Mesendoderm (in vitro differentiated cells): ENCODE measurements around the gene ASCL1.
A peak's percentile ranks its signal among the peaks of the same experiment; 100 is the strongest.

Experiments used
- DNase-seq: peaks from one replicate; pipeline ENCODE4 v3.0.0; 2013
- H2AK5ac ChIP-seq: 2 replicates; pipeline ENCODE4 v1.6.1; 2013; ENCODE audit warnings: low read length, inconsistent platforms
- H2BK120ac ChIP-seq: 2 replicates; pipeline ENCODE4 v1.6.1; 2013; ENCODE audit warnings: low read depth, mild to moderate bottlenecking, low read length, moderate library complexity, mixed read lengths
- H2BK15ac ChIP-seq: replicated peaks from 2 replicates; pipeline ENCODE4 v1.6.1; 2013; ENCODE audit warnings: low read depth, mild to moderate bottlenecking, moderate library complexity
- H2BK5ac ChIP-seq: 2 replicates; pipeline ENCODE4 v1.6.1; 2013; ENCODE audit warnings: low read length, inconsistent platforms
- H3K18ac ChIP-seq: 2 replicates; pipeline ENCODE4 v1.6.1; 2013; ENCODE audit warnings: mild to moderate bottlenecking, low read length, mixed read lengths
- H3K23ac ChIP-seq: one replicate; pipeline ENCODE4 v1.6.1; 2013; ENCODE audit warnings: low read length
- H3K27ac ChIP-seq: 2 replicates; pipeline ENCODE4 v1.5.1; 2013; ENCODE audit warnings: low read depth, mild to moderate bottlenecking, inconsistent platforms, low read length, moderate library complexity
- H3K27me3 ChIP-seq: 2 replicates; pipeline ENCODE4 v1.6.1; 2013; ENCODE audit warnings: low read length, control low read depth, mild to moderate bottlenecking, inconsistent platforms; ENCODE audit not compliant: insufficient read depth, poor library complexity
- H3K36me3 ChIP-seq: 2 replicates; pipeline ENCODE4 v1.6.1; 2013; ENCODE audit warnings: low read length, inconsistent platforms; ENCODE audit not compliant: control insufficient read depth, insufficient read depth
- H3K4ac ChIP-seq: one replicate; pipeline ENCODE4 v1.6.1; 2013; ENCODE audit warnings: low read depth, mild to moderate bottlenecking, low read length, moderate library complexity
- H3K4me1 ChIP-seq: 2 replicates; pipeline ENCODE4 v1.6.1; 2013; ENCODE audit warnings: low read depth, low read length, inconsistent platforms; ENCODE audit not compliant: control insufficient read depth
- H3K4me2 ChIP-seq: 2 replicates; pipeline ENCODE4 v1.6.1; 2013; ENCODE audit warnings: low read length
- H3K4me3 ChIP-seq: 2 replicates; pipeline ENCODE4 v1.5.1; 2013; ENCODE audit warnings: mild to moderate bottlenecking, low read length
- H3K56ac ChIP-seq: one replicate; pipeline ENCODE4 v1.6.1; 2013; ENCODE audit warnings: low read length
- H3K79me1 ChIP-seq: 2 replicates; pipeline ENCODE4 v1.6.1; 2013; ENCODE audit warnings: low read length, inconsistent platforms
- H3K79me2 ChIP-seq: 2 replicates; pipeline ENCODE4 v1.6.1; 2013; ENCODE audit warnings: mild to moderate bottlenecking, low read length; ENCODE audit not compliant: control insufficient read depth, insufficient read depth
- H3K9ac ChIP-seq: 2 replicates; pipeline ENCODE4 v1.6.1; 2013; ENCODE audit warnings: low read length, inconsistent platforms
- H4K5ac ChIP-seq: one replicate; pipeline ENCODE4 v1.6.1; 2013; ENCODE audit warnings: low read length
- H4K8ac ChIP-seq: one replicate; pipeline ENCODE4 v1.6.1; 2013; ENCODE audit warnings: low read depth, mild to moderate bottlenecking, control low read depth, low read length, moderate library complexity
- WGBS: extraction: QIAGEN DNeasy Blood & Tissue Kit; methylation state at CpG from one replicate; pipeline ENCODE4 v1.1.7; 2013; ENCODE audit warnings: low lambda C conversion rate, missing lambda C conversion rate; ENCODE audit not compliant: insufficient coverage; ENCODE audit errors: extremely low coverage; 5-methylcytosine and 5-hydroxymethylcytosine counted together

ASCL1 gene

DNA sequence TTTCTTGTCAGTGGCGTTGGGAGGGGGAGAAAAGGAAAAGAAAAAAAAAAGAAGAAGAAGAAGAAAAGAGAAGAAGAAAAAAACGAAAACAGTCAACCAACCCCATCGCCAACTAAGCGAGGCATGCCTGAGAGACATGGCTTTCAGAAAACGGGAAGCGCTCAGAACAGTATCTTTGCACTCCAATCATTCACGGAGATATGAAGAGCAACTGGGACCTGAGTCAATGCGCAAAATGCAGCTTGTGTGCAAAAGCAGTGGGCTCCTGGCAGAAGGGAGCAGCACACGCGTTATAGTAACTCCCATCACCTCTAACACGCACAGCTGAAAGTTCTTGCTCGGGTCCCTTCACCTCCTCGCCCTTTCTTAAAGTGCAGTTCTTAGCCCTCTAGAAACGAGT lies 1.9 kb downstream of the ASCL1 start:
- Histone ChIP-seq H3K79me2 (no peaks in the 10 kb centered on the region), H2AK5ac (no peak overlapping the region), H3K4ac (no peak overlapping the region), H3K4me1 (peaks cover 4% of the 10 kb centered on the region), H2BK5ac (no peak overlapping the region), H3K4me2 (no peak overlapping the region), H2BK120ac (no peak overlapping the region), H3K56ac (no peak overlapping the region), H3K27me3 (peaks cover 83% of the 10 kb centered on the region), H4K8ac (no peak overlapping the region), H2BK15ac (no peak overlapping the region), H3K4me3 (no peak overlapping the region), H3K27ac (no peak overlapping the region), H3K79me1 (no peaks in the 10 kb centered on the region), H3K23ac (no peak overlapping the region), H4K5ac (no peak overlapping the region), H3K9ac (no peak overlapping the region), H3K18ac (no peak overlapping the region), H3K36me3 (no peaks in the 10 kb centered on the region)
- no CpG with 5 or more reads among the region's 14 CpGs for WGBS
- DNase-seq: no peak

DNA sequence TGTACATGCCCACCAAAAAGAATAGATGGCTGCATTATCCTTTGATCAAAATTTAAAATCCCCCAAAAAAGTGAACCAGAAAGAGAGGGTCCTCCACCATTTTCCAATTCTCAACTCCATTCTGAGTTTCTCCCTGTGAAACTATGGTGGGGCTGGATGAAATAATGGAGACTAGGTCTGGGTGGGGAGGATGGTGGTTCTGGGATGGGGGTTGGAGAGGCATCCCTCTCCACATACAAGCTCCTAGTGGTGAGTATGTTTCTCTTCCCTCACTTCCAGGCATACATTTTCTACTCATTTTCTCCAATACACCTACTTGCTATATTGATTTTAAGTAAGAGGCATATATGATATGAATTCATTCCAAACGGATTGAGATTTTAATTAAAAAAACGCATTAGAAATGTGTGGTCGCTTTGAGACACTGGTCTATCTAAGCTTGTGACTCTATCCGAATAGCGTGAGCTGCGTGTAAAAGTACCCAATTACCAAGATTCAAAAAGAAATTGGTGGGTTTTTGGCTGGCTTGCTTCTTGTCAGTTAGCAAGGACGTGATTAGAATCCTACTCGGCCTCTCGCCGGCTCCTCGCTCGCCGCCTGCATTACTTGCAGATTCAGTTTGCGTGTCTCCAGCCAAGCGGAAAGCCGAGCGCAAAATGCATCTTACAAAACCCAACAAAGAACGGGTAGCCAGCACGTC lies 3.4 kb downstream of the ASCL1 start:
- Histone ChIP-seq H3K4me3 (no peak overlapping the region), H3K9ac (no peak overlapping the region), H2BK5ac (no peak overlapping the region), H3K23ac (no peak overlapping the region), H2AK5ac (no peak overlapping the region), H3K79me1 (no peaks in the 10 kb centered on the region), H4K8ac (no peak overlapping the region), H3K79me2 (no peaks in the 10 kb centered on the region), H3K18ac (no peak overlapping the region), H3K4me2 (no peak overlapping the region), H3K4ac (no peak overlapping the region), H3K27ac (no peak overlapping the region), H3K56ac (no peak overlapping the region), H3K4me1 (peaks cover 4% of the 10 kb centered on the region), H2BK120ac (no peak overlapping the region), H2BK15ac (no peak overlapping the region), H3K27me3 (peaks cover 80% of the 10 kb centered on the region), H3K36me3 (no peaks in the 10 kb centered on the region), H4K5ac (no peak overlapping the region)
- no peak for DNase-seq
- no CpG with 5 or more reads among the region's 19 CpGs for WGBS

DNA sequence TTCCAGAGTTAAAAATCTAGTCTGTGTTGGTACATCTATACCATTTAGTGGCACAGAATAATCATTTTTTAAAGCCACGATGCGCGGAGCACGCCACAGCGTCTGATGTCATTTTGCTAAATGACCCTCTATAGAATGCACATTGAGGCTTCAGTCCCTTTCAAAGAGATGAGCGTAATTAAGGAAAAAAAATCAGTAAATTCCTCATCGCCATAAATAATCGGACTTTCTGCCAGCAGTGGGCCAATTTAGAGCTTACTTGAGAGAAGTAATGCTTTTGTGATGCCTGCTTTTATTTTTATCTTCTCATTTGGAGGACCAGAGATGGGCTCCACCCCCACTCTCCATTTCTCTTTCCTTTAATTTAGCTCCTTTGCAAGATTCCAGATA lies 4.0 kb downstream of the ASCL1 start:
- H2BK5ac ChIP-seq: no peak overlapping the region
- H3K79me1 ChIP-seq: no peaks in the 10 kb centered on the region
- H3K56ac ChIP-seq: no peak overlapping the region
- no peak overlapping the region for H3K23ac ChIP-seq
- H2BK120ac ChIP-seq: no peak overlapping the region
- H3K9ac ChIP-seq: no peak overlapping the region
- H3K27me3 ChIP-seq: peaks cover 80% of the 10 kb centered on the region
- no CpG with 5 or more reads among the region's 8 CpGs for WGBS
- no peak overlapping the region for H3K18ac ChIP-seq
- no peak for DNase-seq
- no peak overlapping the region for H3K4ac ChIP-seq
- no peak overlapping the region for H4K5ac ChIP-seq
- H2AK5ac ChIP-seq: no peak overlapping the region
- H3K79me2 ChIP-seq: no peaks in the 10 kb centered on the region
- no peaks in the 10 kb centered on the region for H3K36me3 ChIP-seq
- no peak overlapping the region for H2BK15ac ChIP-seq
- no peak overlapping the region for H4K8ac ChIP-seq
- no peak overlapping the region for H3K4me3 ChIP-seq
- peaks cover 4% of the 10 kb centered on the region for H3K4me1 ChIP-seq
- no peak overlapping the region for H3K27ac ChIP-seq
- H3K4me2 ChIP-seq: no peak overlapping the region

DNA sequence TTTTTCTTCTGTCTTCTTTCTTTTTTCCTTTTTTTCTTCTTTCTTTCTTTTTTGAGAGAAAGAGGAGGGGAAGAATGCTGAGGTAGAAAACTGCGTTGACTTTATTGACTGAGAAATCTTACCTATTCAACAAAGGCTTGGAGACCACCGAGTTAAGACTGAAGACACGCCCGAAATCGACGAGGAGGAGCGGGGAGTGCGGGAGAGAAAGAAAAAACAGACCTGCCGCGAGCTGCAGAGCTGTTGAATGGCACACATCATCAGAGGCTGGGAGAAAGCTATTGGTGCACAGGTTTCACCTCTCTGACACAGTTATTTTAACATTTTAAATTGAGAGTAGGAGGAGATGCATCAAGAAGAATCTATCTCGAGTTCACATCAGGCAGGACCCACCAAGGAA lies 5.1 kb downstream of the ASCL1 start:
- H3K36me3 ChIP-seq: no peaks in the 10 kb centered on the region
- peaks cover 81% of the 10 kb centered on the region for H3K27me3 ChIP-seq
- H3K23ac ChIP-seq: no peak overlapping the region
- no peaks in the 10 kb centered on the region for H3K79me2 ChIP-seq
- H4K5ac ChIP-seq: no peak overlapping the region
- H3K27ac ChIP-seq: no peak overlapping the region
- WGBS: no CpG with 5 or more reads among the region's 11 CpGs
- no peak overlapping the region for H3K4me2 ChIP-seq
- no peak overlapping the region for H3K4me3 ChIP-seq
- no peak overlapping the region for H2BK15ac ChIP-seq
- no peak overlapping the region for H3K56ac ChIP-seq
- no peak overlapping the region for H2AK5ac ChIP-seq
- no peaks in the 10 kb centered on the region for H3K79me1 ChIP-seq
- no peak overlapping the region for H4K8ac ChIP-seq
- no peak overlapping the region for H3K9ac ChIP-seq
- H3K4ac ChIP-seq: no peak overlapping the region
- H2BK5ac ChIP-seq: no peak overlapping the region
- no peak overlapping the region for H3K18ac ChIP-seq
- peaks cover 3% of the 10 kb centered on the region for H3K4me1 ChIP-seq
- H2BK120ac ChIP-seq: no peak overlapping the region
- DNase-seq: no peak

DNA sequence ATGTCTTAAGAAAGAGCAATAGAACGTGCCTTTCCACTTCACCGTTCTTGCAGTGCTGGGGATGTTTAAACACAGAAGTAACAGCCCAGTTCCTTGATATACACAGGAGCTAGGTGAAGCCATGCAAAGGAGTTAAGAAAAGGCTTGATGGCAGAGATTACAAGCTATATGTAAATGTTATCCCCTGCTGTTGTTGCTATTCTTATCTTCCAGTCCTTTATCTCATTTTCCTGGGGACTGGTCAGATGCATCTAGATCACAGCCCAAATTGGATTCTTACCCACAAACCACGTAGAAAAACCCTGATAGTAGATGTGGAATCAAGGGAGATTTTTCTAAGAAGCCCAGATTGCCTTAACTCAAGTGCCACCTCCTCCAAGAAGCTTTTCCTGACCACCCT lies 5.5 kb downstream of the ASCL1 start:
- no peak overlapping the region for H4K8ac ChIP-seq
- no peak overlapping the region for H2BK120ac ChIP-seq
- WGBS: no CpG with 5 or more reads among the region's 3 CpGs

DNA sequence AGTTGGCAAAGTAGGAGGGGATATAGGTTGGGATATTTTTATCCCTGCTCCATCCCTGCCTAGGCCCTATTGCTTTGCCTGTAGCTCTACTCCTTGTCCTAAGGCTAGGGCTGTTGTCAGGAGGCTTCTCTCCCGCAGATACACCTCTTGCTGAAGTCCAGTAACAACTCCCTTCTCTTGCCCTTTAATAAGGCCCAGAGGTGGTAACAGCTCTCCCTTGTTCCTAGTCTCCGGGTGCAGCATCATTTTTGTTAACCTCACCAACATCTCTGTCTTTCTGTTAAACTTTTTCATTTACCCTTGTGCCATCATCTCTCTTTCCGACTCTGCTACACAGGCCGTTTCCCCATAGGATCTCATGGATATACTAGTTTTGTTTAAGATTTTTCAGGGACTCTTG lies 6.3 kb downstream of the ASCL1 start:
- Histone ChIP-seq H4K8ac (no peak overlapping the region), H3K4me3 (no peak overlapping the region), H2BK5ac (no peak overlapping the region), H3K27me3 (peaks cover 82% of the 10 kb centered on the region), H3K9ac (no peak overlapping the region), H4K5ac (no peak overlapping the region), H2BK15ac (no peak overlapping the region), H2BK120ac (no peak overlapping the region), H3K23ac (no peak overlapping the region), H3K27ac (no peak overlapping the region), H3K18ac (no peak overlapping the region), H3K79me2 (no peaks in the 10 kb centered on the region), H3K4ac (no peak overlapping the region), H2AK5ac (no peak overlapping the region), H3K4me1 (peaks cover 3% of the 10 kb centered on the region), H3K79me1 (no peaks in the 10 kb centered on the region), H3K36me3 (no peaks in the 10 kb centered on the region), H3K4me2 (no peak overlapping the region), H3K56ac (no peak overlapping the region)
- WGBS: no CpG with 5 or more reads among the region's 4 CpGs
- DNase-seq: no peak

More for the DNA sequence above, 5.5 kb downstream of the ASCL1 start:
- Histone ChIP-seq H3K18ac (no peak overlapping the region), H3K79me1 (no peaks in the 10 kb centered on the region), H4K5ac (no peak overlapping the region), H3K27ac (no peak overlapping the region), H3K27me3 (peaks cover 81% of the 10 kb centered on the region), H3K36me3 (no peaks in the 10 kb centered on the region), H3K79me2 (no peaks in the 10 kb centered on the region), H3K4me3 (no peak overlapping the region), H3K9ac (no peak overlapping the region), H3K56ac (no peak overlapping the region), H3K23ac (no peak overlapping the region), H2BK5ac (no peak overlapping the region), H3K4me1 (peaks cover 3% of the 10 kb centered on the region), H3K4me2 (no peak overlapping the region), H2AK5ac (no peak overlapping the region), H3K4ac (no peak overlapping the region), H2BK15ac (no peak overlapping the region)
- DNase-seq: peak; percentile 88
